Activated CD8-positive, alpha-beta memory T cell treated with anti-CD3 and anti-CD28 coated beads, Interleukin-2, amount 50 U/mL, for 24 hours (primary cell): Measurements from ENCODE around the gene MLPH.

ENCODE experiments used
- DNase-seq: peaks from one replicate; pipeline ENCODE4 v3.0.0-alpha.2; 2020; ENCODE audit errors: extremely low read depth

MLPH gene

DNA sequence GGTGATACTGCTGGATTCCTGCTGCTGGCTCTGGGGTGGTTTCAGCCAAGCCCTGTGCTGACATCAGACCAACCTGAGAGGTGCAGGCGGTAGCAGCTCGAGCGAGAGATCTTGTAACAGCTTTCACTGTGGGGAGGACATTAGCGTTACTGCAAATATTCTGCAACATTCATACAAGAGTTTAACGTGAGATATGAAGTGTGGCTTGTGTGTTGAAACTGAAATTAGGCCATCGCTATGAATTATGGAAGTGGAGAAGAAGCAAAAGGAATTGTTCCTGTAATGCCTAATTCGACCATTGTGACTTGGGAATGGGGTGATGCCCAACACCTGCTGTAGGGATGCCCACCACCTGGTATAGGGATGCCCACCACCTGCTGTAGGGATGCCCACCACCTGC lies 6.5 kb upstream of the MLPH start:
- no peak for DNase-seq

DNA sequence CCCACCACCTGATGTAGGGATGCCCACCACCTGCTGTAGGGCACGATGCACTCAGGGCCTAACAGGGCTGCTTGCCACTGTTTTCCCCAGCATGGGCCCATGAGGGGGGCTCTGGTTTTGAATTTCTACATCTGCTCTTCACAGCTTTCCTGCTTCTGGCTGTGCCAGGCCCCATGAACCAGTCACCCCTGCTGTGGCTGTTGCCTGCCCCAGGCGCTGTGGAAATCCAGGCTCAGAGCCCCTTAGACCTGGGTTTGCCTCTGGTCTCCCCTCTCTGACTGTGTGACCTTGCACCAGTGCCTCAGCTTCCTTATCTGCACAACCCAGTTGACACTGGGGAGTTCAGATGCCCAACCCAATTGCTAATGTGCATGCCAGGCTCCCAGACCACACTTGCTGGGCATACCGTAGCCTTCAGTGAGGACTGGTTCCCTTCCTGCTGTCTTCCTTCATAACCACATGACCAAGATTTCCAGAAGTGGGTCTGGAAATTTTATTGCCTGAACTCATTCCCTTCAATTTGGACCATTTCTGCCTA lies 6.0 kb upstream of the MLPH start:
- DNase-seq = no peak

DNA sequence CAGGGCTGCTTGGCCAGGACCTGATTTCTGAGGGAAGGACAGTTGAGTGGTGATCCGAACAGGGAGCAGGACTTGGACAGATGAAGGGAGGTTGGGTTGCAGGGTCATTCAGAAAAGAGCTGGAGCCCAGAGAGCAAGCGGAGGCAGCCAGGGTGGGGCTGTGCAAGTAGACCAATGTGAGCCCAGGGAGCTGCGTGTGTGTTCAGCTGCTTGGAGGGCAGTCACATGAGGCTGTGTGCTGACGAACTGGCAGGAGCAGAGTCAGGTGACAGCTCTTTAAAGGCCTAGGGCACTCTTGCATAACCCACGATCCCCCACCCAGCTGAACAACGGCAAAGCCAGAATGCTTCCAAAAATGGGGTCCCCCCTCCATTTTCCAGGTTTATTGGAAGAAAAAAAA lies 4.6 kb upstream of the MLPH start:
- DNase-seq = no peak

DNA sequence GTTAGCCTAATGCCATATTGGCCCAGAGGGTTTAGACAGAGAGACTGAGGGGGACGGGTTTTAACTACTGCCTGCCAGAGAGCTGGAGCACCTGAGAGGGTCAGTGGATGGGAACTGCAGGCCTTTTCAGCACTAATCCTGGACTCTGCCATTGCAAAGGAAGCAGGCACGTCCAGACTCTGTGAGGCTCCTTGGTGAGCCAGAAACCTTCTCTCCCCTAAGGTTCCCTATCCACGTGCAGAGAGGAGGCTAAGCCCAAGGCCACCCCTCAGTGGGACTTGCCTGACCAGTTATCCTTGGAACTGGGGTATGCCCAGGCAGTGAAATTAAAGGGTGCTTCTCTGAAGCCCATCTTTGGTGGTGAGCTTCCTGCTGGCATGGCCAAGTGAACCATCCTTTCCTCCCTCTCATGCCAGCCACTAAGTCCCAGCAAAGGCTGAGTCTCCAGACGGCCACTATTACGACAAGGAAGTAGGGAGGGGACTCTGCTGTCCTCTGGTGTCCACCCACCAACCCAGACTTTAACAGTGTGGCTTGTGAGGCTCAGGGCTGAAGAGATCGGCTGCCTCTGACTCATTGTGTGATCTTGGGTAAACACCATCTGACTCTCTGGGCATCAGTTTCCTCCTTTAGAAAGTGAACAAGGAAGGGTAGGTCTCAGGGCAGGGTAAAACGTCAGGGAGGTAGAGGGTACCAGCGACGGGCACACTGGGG lies 3.9 kb upstream of the MLPH start:
- no peak for DNase-seq

DNA sequence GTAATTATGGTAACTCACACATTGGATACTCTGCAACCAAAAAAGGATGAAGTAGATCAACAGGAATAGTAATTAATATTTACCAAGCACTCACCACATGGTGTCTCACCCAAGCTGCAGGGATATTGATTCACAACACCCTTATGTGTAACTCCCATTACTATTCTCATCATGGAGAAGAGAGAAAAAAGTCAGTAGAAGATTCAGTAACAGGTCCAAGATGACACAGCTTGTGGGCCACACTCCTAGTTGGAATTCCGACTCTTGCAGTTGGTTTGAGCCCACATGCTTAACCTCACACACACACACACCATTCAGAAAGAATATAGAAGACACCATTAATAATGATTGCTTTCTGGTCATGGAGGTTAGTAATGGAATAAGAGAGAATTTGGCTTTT lies 1.7 kb upstream of the MLPH start:
- no peak for DNase-seq

DNA sequence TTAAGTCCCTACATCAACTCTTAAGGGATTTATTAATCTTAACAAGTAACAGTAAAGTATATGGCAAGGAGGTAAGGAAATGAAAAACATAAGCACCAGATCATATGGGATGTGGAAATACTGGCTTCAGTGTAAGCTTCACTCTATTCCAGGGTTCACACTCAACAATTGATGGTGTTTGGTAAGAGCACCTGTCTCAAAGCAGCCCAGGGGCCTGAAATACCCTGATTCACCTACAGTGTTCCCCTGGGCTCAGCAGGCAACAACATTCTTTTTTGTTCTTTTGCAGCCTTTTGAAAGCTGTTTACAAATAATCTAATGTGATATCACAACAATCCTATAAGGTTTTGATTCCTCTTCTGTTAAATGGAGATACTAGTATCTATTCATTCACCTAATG lies 1.2 kb upstream of the MLPH start:
- no peak for DNase-seq

DNA sequence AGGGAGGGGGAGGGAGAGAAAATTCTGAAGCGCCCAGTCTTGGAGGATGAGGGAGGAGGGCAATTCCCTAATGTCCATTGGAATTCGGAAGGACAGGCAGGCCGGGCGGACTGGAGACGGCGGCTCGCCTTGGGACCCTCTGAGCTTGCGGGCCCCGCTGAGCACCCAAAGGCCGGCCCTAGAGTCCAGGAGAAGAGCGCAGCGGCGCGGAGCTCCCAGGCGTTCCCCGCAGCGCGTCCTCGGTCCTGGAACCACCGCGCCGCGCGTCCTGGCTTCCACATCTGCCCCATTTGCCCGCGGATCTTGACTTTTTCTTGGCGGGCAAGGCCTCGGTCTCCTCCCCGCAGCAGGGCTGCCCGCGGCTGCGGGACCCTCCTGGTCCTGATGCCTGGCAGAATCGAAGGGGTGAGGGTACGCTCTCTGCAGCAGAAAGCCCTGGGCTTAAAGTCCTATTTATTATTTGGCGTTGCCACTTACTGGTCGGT lies 675 bp upstream of the MLPH start:
- no peak for DNase-seq

DNA sequence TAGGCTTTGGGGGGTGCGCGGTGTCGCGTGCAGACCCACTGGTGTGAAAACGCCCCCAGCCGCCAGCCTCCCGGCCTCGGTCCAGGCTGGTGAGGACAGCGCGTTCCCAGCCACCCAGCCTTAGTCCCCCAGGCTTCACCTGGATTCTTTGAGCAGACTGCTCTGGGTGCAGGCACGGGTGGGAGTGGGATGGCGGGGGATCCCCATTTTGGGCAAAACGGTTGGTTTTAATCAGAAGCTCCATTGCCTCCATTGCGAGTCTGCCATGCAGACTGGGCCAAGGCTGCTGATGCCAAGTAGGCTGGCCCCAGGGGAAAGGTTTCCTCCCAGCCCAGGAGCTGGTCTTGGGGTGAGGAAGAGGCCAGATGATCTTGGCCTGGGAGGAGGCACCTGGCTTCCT lies 445 bp downstream of the MLPH start:
- no peak for DNase-seq

DNA sequence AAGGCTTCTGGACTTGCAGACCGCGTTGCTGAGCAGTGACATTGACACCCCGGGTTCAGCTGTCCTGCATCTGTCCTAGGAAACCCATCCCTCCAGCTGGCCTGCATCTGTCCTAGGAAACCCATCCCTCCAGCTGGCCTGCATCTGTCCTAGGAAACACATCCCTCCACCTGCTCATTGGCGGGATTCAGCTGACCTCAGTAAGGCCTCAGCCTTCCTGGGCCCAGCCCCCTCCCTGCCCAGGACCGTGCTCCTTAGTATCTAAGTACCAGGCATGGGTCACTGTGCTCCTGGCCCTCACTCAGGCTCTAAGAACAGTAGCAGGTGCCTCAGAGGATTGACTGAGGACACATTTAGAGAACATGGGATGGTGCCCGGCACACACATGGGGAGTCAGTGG lies 1.2 kb downstream of the MLPH start:
- DNase-seq = no peak

DNA sequence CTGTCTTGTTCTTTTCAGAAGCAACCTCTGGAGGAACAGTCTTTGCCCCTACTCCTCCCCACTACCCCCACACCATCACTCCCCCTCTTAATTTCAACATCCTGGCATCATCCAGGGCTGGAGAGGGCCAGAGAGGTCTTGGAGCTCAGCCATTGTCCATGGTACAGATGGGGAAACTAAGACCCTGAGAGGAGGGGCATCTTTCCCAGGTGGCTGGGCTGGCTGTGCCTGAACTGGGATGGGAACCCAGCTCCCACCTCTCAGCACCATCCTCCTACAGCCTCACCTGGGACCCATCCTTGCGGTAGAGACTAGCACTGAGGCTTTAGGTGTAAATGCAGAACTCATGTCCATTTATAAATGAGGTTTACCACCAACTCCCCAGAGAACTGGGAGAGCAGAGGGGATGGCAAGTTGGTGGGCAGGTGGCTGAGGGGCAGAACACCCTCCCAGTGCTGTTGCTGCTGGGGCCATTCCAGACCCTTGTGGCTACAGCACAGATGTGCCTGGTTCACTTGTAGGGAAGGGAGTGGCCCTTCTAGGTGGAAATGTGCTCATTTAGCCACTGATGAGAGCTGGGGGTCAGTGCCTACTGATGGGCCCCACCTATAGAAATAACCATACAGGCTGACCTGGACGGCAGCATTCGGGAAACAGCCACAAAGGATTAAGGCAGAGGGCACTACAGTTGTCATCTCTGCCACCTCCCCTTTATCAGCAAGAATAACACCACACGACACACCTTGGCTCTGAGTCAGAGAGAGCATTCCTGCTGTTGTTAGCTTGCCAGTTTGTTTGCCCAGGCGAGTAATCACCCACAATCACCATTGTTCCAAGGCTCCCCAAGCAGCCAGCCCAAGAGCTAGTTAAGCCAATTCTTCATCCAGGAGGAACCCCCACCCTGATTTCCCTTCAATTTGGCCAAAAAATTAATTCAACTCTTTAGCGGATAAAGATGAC lies 2.1 kb downstream of the MLPH start:
- DNase-seq = no peak

DNA sequence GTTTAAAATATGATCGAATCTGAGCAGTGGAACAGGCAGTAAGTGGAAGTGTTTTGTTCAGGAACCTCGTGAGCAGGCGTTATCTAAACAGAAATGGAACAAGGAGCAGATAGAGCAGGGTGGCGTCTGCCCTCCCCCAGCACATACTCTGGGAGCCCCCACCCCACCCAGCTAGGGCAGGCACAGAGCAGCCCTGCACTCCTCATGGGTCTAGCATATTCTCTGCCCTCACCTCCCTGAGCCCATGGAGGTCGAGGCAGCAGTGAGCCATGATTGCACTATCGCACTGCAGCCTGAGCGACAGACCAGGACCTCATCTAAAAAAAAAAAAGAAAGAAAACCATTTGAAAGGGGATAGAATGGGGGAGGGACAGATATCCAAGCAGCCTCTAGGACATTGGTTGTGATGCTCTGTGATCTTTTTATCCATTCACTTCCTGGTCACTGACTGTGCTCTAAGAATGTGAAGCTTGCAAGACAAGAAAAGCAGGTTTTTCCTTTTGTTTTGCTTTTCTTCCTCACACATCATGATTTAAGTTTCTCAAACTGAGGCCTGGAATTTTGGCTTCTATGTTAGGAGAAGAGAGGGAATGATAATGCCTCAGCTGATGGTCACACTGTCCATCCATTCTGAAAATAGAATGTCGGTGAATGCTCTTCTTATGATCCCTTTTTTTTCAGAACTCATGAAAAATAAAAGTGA lies 3.1 kb downstream of the MLPH start:
- no peak for DNase-seq

DNA sequence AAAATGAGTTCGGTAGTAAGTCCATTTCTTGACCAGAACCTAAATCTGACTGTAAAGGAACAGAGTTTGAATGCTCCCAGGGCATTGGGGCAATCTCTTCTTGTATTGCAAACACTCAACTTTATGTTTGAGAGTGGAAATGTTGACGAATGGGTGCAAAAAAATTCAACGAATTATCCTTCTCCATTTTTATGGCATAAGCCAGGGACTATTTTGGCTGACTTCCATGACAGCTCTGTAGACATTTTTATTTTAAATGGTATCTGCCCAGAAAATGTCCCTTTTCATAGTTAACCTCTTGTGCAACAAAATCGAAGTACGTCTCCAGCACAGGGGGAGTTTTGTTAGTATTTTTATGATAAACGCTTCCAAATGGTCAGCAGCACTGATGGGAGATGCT lies 3.7 kb downstream of the MLPH start:
- DNase-seq = no peak

DNA sequence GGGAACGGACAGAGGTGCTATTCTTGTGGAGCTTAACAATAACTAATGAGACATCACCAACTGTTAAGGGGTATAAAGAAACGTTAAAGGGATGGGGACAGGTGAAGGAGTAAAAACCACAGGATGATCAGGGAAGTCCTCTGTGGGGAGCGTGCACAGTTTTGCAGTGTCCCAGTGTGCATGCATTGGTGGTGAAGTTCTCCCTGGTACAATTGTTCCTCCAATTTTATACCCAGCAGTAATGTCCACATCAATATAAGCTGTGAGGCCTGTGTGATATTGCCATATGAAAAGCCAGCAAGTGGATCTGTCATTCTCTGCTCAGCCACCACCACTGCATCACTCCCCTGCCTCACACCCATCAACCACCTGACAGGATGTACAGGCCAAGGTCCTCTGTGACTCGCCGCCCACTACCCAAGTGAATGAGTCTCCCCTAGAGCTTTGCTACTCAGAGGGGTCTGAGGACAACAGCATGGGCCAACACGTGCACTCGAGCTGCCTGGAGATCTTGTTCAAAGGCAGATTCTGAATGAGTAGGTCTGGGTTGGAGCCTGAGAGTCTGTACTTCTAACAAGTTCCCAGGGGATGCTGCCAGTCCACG lies 4.6 kb downstream of the MLPH start:
- DNase-seq = no peak

DNA sequence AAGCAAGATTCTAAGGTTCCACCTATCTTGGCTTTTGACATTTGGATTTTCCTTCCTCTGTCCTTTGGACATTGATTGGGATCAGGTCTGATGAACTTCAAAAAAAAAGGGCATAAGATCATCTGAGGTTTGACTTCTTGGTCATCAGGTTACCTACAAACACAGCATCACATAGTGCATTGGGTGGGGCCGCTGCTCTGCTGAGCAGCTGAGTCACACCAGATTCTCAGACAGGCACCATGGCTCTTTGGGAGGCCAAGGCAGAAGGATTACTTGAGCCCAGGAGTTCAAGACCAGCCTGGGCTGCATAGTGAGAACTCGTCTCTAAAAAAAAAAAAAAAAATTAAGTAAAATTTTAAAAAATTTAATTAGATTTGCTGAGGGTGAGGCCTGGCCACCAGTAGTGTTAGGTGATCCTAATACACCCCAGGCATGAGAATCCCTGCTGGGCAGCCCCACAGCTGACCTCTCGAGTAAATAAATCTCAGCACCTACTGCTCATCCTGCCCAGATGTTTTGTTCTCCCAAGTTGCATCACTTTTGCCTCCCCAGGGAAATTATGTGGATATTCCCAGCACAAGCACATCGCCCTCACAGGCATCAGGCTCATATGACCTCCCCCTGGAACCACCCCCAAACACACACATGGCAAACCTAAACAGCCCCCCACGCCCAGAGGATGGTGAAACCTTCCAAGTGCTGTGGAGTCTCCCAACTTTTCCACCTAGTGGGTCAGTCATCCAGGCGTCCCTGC lies 5.3 kb downstream of the MLPH start:
- no peak for DNase-seq

DNA sequence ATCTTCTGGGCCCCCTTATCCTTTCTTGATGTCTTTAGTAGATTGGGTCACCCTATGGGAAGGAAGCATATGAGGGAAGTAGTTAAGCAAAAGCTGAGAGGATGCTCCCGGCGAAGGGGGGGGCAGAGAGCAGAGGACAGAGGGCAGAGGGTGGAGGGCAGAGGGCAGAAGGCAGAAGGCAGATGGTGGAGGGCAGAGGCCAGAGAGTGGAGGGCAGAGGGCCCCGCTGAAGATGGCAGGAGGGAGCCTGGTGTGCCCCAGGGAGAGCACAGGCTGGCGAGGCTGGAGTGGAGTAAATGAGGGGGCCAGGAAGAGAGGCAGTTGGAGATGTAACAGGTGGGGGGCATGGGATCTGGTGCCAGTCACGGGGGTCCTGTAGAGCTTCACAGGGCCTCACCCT lies 7.0 kb downstream of the MLPH start:
- no peak for DNase-seq

DNA sequence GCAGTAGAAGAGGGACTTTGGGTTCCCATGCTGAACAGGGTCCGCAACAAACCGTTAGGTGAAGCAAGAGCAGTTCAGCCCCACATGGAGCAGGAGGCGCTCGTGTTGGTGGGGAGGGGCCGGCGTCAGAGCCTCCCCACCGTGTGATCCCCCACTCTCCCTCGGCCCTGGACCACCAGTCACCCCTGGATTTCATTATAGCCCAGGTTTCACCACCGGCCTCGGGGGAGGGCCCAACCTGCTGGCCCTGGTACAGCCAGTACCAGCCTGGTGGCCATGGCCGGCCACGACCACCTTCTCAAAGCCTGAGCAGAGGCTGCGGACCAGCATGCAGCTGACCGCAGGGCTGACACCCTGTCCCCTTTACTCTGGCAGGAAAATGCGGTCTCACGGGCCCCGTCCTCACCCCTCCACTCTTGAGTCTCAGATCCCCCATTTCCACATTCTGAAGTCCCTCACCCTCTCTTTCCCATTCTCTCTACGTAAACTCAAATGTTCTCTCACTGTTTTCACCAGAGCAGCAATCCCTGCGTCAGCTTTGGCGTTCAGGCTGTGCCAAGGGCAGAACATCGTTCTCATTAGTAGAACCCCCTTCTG lies 8.6 kb downstream of the MLPH start:
- no peak for DNase-seq

DNA sequence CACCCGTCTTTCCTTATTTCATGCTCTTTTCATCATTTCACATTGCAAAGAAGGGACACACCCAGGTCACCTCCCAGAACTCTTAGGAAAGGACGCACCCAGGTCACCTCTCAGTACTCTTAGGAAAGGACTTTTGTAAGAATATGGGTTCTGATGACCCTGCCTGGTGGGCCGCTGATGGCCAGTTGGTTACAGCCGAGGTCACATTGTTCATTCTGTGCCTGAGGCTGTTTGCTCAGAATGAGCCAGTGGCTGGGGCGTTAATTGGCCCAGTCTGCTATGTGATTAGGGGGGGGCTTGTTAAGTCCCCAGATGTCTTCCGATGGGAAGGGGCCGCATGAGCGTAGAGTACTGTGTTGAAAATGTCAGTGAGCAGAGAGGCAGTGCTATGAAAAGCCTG lies 9.4 kb downstream of the MLPH start:
- DNase-seq = no peak

DNA sequence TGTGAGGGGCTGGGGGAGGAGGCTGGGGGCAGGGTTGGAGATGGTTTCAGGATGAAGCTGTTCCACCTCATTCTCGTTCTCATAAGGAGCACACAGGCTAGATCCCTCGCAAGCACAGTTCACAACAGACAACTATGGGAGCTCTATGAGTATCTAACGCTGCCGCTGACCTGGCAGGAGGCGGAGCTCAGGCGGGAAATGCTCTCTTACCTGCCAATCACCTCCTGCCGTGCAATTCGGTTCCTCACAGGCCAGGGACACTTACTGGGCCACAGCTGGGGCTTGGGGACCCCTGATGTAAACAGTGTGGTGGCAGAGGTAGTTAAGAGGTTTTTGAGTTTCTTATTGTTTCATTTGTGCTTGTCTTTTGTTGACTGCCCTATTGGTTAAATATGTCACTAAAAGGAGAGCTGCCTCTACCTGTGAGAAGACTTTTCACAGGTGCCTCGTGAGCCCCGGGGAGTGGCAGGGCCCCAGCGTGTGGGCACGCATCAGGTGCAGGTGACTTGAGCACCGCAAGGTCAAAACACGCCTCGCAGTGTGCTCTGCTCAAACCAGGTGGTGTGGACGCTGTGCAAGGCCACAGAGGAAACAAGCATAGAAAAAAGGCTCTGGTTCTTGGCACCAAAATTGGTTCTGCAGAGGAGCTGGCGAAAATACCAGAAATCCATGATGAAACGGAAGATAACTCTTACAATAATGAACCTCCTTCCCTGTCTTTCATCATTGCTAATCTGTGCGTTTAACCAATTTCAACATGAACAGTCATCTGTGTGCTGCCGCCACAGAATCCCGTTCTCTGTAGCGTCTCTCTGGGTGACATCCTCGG lies 10.2 kb downstream of the MLPH start:
- DNase-seq = no peak

DNA sequence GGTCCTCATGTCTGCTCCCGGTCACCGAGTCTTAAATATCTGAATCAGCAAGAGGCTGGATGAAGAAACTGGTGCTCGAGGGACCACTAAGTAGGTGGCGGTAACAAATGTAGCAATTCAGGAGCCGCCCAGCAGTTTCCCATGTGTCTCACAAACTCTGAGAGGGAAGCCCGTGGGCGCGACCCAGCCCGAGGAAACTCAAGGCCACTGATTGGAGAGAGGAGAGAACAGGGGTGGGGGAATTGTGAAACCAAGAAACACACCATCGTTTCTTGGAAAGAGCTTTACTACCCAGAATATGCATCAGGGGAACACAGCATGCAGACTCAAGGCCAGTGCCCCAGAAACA lies 10.8 kb downstream of the MLPH start:
- no peak for DNase-seq

DNA sequence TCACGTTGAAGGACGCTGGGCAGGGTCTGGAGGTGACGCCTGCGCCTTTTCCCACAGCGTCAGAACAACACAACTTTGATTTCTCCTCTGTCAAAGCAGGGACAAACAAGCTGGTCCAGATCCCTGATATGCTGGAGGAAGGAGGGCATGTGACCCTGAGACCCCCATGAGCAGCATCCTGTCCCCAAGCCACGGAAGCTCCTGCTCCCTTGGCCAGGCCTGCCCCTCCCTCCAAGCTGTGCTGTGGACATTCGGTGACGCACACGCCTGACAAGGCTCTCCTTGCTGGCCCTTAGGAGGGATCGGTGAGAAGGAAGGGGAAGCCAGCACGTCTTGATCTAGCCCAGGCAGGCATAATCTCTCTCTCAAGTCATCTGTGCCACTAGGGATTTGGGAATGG lies 11.3 kb downstream of the MLPH start:
- DNase-seq = no peak
